ENCODE data around the gene ESR2. TPM values are rescaled to one million over a fixed set of nuclear protein-coding genes. Genes with fewer than 3 reads are reported as not detected.

ESR2 gene
- total and polyA plus RNA-seq, 2 of the 8 experiments (the other 6 are each of a cell fraction or from before 2014, with no cell fraction given) = 0.19 to 0.23 TPM

DNA sequence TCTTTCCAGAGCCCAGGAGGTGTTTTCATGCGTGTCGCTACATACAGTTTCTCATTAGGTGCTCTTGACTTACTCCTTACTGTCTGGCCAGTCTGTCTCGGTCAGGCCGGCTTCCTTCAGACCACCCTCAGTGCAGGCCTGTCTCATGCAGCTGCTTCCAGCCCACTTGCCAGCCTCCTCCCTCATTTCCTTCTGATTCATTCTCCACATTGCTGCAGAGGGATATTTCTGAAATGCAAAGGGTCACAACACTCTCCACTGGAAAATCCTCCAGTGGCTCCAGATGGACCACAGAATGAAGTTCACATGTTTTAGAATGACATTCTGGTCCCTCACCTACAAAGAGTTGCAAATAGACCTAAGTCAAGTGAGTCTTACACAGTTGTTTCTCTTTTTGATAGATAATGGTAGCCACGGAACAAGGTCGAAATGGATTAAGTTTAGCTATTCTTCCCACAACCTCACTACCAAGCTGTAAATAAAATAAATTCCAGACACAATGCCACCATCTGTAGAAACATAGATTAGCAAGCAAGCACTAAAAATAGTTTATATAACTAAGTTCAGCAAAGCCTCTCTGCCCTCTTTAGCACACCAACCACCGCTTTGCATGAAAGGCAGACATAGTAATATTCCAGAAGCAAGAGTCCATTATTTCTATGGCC is 146.9 kb downstream of the ESR2 start:
- H3K23me2 ChIP-seq (ENCODE audit: low read depth, low read length) = no peaks in the 10 kb centered on the region
- no peak overlapping the region for H2BK120ac ChIP-seq (replicated peaks; ENCODE audit: low read depth, low read length)
- H3K79me1 ChIP-seq (ENCODE audit: low read depth, low read length) = no peaks in the 10 kb centered on the region
- no peak overlapping the region for H3K18ac ChIP-seq (ENCODE audit: extremely low read depth, low read length)
- CTCF ChIA-PET (ENCODE audit: partially characterized antibody) = no interaction called here
- no peak overlapping the region for H2AK5ac ChIP-seq (ENCODE audit: low read depth, low read length)
- no peaks in the 10 kb centered on the region for H4K20me1 ChIP-seq (replicated peaks in 1 of 2; ENCODE audit: control insufficient read depth in 1 of 2, insufficient read depth in 2 of 2, low read length in 2 of 2)
- FAIRE-seq (no peak), DNase-seq (ENCODE audit: low read depth in 1 of 2, low spot score in 2 of 2) (no peak)
- no peak overlapping the region for H4K8ac ChIP-seq (ENCODE audit: extremely low read depth, insufficient read depth, low read length)
- H3K4me2 ChIP-seq (ENCODE audit: insufficient read depth in 1 of 2, low read depth in 2 of 2, low read length in 2 of 2) = no peak overlapping the region
- H4K91ac ChIP-seq (replicated peaks; ENCODE audit: insufficient read length, low read length) = no peak overlapping the region
- H2BK20ac ChIP-seq (ENCODE audit: low read length) = no peak overlapping the region
- POLR2A ChIA-PET (ENCODE audit: partially characterized antibody) = no interaction called here
- no peak overlapping the region for H2BK12ac ChIP-seq (ENCODE audit: low read depth, low read length)
- no peak overlapping the region for H3K4ac ChIP-seq (replicated peaks; ENCODE audit: insufficient read length, low read depth, low read length)
- no peak overlapping the region for H3K9ac ChIP-seq (replicated peaks in 1 of 4; ENCODE audit: extremely low read depth in 1 of 4, low read depth in 3 of 4, low read length in 3 of 4)
- H3K56ac ChIP-seq (replicated peaks; ENCODE audit: insufficient read length, low read depth, low read length) = no peak overlapping the region
- H4K5ac ChIP-seq (ENCODE audit: insufficient read length, low read depth, low read length) = no peak overlapping the region
- no peak overlapping the region for H3K14ac ChIP-seq (ENCODE audit: insufficient read length)
- H3K4me1 ChIP-seq (replicated peaks in 1 of 4; ENCODE audit: control insufficient read depth in 3 of 4, insufficient read depth in 4 of 4, low read length in 3 of 4) = no peaks in the 10 kb centered on the region
- no peaks in the 10 kb centered on the region for H3K79me2 ChIP-seq (ENCODE audit: control insufficient read depth in 1 of 2, insufficient read depth in 2 of 2, low read length in 2 of 2)
- H3K23ac ChIP-seq (ENCODE audit: insufficient read length) = no peak overlapping the region
- peaks cover 2 to 29% (median 6%) of the 10 kb centered on the region in 4 experiments; a peak in 6 of 8 replicates for H3K36me3 ChIP-seq (ENCODE audit: control insufficient read depth in 2 of 4, insufficient read depth in 4 of 4, low read length in 3 of 4)
- no peak overlapping the region for H3K4me3 ChIP-seq (ENCODE audit: extremely low read depth in 1 of 4, insufficient read depth in 2 of 4, low read depth in 3 of 4, low read length in 4 of 4)
- H2AFZ ChIP-seq (ENCODE audit: low read length) = no peak overlapping the region
- H2BK5ac ChIP-seq (ENCODE audit: low read depth, low read length) = no peak overlapping the region; the same call in 1 of the 2 replicates
- no peaks in the 10 kb centered on the region for H3K9me3 ChIP-seq (ENCODE audit: insufficient read depth in 2 of 2, low read depth in 1 of 2, low read length in 1 of 2)
- H3K27ac ChIP-seq (ENCODE audit: low read depth, low read length) = no peak overlapping the region
- H2BK15ac ChIP-seq (ENCODE audit: low read length) = no peak overlapping the region
- no peaks in the 10 kb centered on the region for H3K27me3 ChIP-seq (replicated peaks in 1 of 4; ENCODE audit: control insufficient read depth in 3 of 4, extremely low read depth in 1 of 4, insufficient read depth in 3 of 4, low read length in 3 of 4)
- 91% methylated on average over 7 of the region's 7 CpGs; no CpG with 5 or more reads in 1 of the 2 experiments for WGBS, 2 experiments (ENCODE audit: extremely low coverage in 1 of 2, insufficient coverage in 1 of 2, insufficient read length in 1 of 2, insufficient replicate concordance in 2 of 2, low coverage in 1 of 2, low lambda C conversion rate in 2 of 2, missing lambda C conversion rate in 1 of 2)
- no peak for TF ChIP-seq TAF7 (optimal IDR thresholded peaks at IDR 0.05; ENCODE audit: borderline replicate concordance, low read depth, low read length)
- TF ChIP-seq, protein P1, sequence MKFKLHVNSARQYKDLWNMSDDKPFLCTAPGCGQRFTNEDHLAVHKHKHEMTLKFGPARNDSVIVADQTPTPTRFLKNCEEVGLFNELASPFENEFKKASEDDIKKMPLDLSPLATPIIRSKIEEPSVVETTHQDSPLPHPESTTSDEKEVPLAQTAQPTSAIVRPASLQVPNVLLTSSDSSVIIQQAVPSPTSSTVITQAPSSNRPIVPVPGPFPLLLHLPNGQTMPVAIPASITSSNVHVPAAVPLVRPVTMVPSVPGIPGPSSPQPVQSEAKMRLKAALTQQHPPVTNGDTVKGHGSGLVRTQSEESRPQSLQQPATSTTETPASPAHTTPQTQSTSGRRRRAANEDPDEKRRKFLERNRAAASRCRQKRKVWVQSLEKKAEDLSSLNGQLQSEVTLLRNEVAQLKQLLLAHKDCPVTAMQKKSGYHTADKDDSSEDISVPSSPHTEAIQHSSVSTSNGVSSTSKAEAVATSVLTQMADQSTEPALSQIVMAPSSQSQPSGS (IDR thresholded peaks at IDR 0.05; ENCODE audit: low read length) = no peak
- no peak for TF ChIP-seq CBX8 (IDR thresholded peaks at IDR 0.05; ENCODE audit: borderline replicate concordance, low read depth, low read length)
- TF ChIP-seq BACH1 (IDR thresholded peaks at IDR 0.05; ENCODE audit: low read length) = no peak
- no peak for TF ChIP-seq GTF2F1 (IDR thresholded peaks at IDR 0.05; ENCODE audit: borderline replicate concordance, low read depth, low read length)
- TF ChIP-seq, protein P2, sequence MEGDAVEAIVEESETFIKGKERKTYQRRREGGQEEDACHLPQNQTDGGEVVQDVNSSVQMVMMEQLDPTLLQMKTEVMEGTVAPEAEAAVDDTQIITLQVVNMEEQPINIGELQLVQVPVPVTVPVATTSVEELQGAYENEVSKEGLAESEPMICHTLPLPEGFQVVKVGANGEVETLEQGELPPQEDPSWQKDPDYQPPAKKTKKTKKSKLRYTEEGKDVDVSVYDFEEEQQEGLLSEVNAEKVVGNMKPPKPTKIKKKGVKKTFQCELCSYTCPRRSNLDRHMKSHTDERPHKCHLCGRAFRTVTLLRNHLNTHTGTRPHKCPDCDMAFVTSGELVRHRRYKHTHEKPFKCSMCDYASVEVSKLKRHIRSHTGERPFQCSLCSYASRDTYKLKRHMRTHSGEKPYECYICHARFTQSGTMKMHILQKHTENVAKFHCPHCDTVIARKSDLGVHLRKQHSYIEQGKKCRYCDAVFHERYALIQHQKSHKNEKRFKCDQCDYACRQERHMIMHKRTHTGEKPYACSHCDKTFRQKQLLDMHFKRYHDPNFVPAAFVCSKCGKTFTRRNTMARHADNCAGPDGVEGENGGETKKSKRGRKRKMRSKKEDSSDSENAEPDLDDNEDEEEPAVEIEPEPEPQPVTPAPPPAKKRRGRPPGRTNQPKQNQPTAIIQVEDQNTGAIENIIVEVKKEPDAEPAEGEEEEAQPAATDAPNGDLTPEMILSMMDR (IDR thresholded peaks at IDR 0.05; ENCODE audit: control extremely low read depth in 1 of 3, insufficient read depth in 1 of 3, low read depth in 1 of 3, low read length in 3 of 3) = no peak
- TF ChIP-seq EZH2 (IDR thresholded peaks at IDR 0.05; ENCODE audit: low read depth, low read length, severe bottlenecking) = no peak
- no peak for TF ChIP-seq RFX5 (IDR thresholded peaks at IDR 0.05; ENCODE audit: borderline replicate concordance, low read depth, low read length)
